HepG2 (cell line): ENCODE data around the gene ENO2. TPM values are rescaled to one million over a fixed set of nuclear protein-coding genes. Genes with fewer than 3 reads are reported as not detected.

Experiments
- BCL6 ChIP-seq: IDR thresholded peaks from 2 replicates; pipeline ENCODE4 v1.6.1; 2016; ENCODE audit warnings: missing genetic modification reagents, missing compliant biosample characterization
- HNF1B ChIP-seq: sonication (generic); formaldehyde crosslinking; IDR thresholded peaks from 2 replicates; pipeline ENCODE4 v1.5.1; 2020; ENCODE audit warnings: mild to moderate bottlenecking, moderate library complexity, missing genetic modification reagents
- HOXA5 ChIP-seq: sonication (generic); formaldehyde crosslinking; IDR thresholded peaks from 2 replicates; pipeline ENCODE4 v1.4.0; 2020; ENCODE audit warnings: missing genetic modification reagents
- KAT7 ChIP-seq: IDR thresholded peaks from 2 replicates; pipeline ENCODE4 v1.6.1; 2018; ENCODE audit warnings: borderline replicate concordance, missing compliant biosample characterization
- MAX ChIP-seq: IDR thresholded peaks from 2 replicates; pipeline ENCODE4 v1.6.1; 2012; ENCODE audit warnings: inconsistent platforms
- SP2 ChIP-seq: sonication (generic); formaldehyde crosslinking; IDR thresholded peaks from 2 replicates; pipeline ENCODE4 v1.5.1; 2020; ENCODE audit warnings: mild to moderate bottlenecking, missing genetic modification reagents
- ZBTB20 ChIP-seq: sonication (generic); formaldehyde crosslinking; IDR thresholded peaks from 2 replicates; pipeline ENCODE4 v1.8.1; 2023; ENCODE audit warnings: missing genetic modification reagents, low read depth, mild to moderate bottlenecking, borderline replicate concordance
- ZBTB39 ChIP-seq: sonication (generic); formaldehyde crosslinking; IDR thresholded peaks from 2 replicates; pipeline ENCODE4 v1.5.0; 2020; ENCODE audit warnings: missing genetic modification reagents
- ZFP82 ChIP-seq: sonication (generic); formaldehyde crosslinking; IDR thresholded peaks from 2 replicates; pipeline ENCODE4 v1.5.1; 2020; ENCODE audit warnings: mild to moderate bottlenecking, missing genetic modification reagents, borderline replicate concordance
- ZNF121 ChIP-seq: sonication (generic); formaldehyde crosslinking; IDR thresholded peaks from 2 replicates; pipeline ENCODE4 v1.5.0; 2020; ENCODE audit warnings: mild to moderate bottlenecking, missing genetic modification reagents
- ZNF224 ChIP-seq: sonication (generic); formaldehyde crosslinking; IDR thresholded peaks from 2 replicates; pipeline ENCODE4 v1.5.0; 2020; ENCODE audit warnings: mild to moderate bottlenecking, missing genetic modification reagents
- ZNF354B ChIP-seq: sonication (generic); formaldehyde crosslinking; IDR thresholded peaks from 2 replicates; pipeline ENCODE4 v1.8.0; 2022; ENCODE audit warnings: mild to moderate bottlenecking, missing genetic modification reagents
- ZNF564 ChIP-seq: sonication (generic); formaldehyde crosslinking; IDR thresholded peaks from 2 replicates; pipeline ENCODE4 v1.8.1; 2023; ENCODE audit warnings: mild to moderate bottlenecking, missing genetic modification reagents
- polyA plus RNA-seq, 8 experiments: library from polyadenylated mRNA; depleted of rRNA in 3 of 8; stranded (reverse) in 7 of 8; unstranded in 1 of 8; fragments of >200 nt; fragmentation: Illumina TruSeq in 4 of 8; extraction: Trizol in 4 of 8; gene quantifications; 2 replicates each; pipeline versions ENCODE4 v1.2.1 to v1.2.3, GENCODE V29; 2011 to 2016; ENCODE audit warnings: low read depth in 4 of 8, missing spikeins in 1 of 8, mixed read lengths in 1 of 8; ENCODE audit not compliant: insufficient read depth in 1 of 8
- total RNA-seq, 5 experiments: library from RNA; depleted of rRNA; stranded (reverse); fragments of >200 nt; fragmentation: Illumina TruSeq; extraction: Trizol; gene quantifications; 2 replicates each; pipeline ENCODE4 v1.2.3, GENCODE V29; 2016; ENCODE audit warnings: low read depth in 1 of 5
- TF ChIP-seq, protein P1 (sequence below): sonication (generic); formaldehyde crosslinking; IDR thresholded peaks from 2 replicates; pipeline ENCODE4 v1.4.0; 2020; ENCODE audit warnings: missing genetic modification reagents
- TF ChIP-seq, protein P2 (sequence below): IDR thresholded peaks from 2 replicates; pipeline ENCODE4 v1.6.1; 2018; ENCODE audit warnings: missing genetic modification reagents, mild to moderate bottlenecking, missing compliant biosample characterization
- TF ChIP-seq, protein P3 (sequence below): sonication (generic); formaldehyde crosslinking; IDR thresholded peaks from 2 replicates; pipeline ENCODE4 v1.5.1; 2020; ENCODE audit warnings: missing genetic modification reagents, mild to moderate bottlenecking, borderline replicate concordance
- TF ChIP-seq, protein P4 (sequence below): sonication (generic); formaldehyde crosslinking; IDR thresholded peaks from 2 replicates; pipeline ENCODE4 v1.5.1; 2020; ENCODE audit warnings: missing genetic modification reagents, mild to moderate bottlenecking, borderline replicate concordance

Gene ENO2
- total and polyA plus RNA-seq, 2 of the 13 experiments (the other 11 are each of a cell fraction or from before 2014, with no cell fraction given): 19.3 to 136 TPM

DNA sequence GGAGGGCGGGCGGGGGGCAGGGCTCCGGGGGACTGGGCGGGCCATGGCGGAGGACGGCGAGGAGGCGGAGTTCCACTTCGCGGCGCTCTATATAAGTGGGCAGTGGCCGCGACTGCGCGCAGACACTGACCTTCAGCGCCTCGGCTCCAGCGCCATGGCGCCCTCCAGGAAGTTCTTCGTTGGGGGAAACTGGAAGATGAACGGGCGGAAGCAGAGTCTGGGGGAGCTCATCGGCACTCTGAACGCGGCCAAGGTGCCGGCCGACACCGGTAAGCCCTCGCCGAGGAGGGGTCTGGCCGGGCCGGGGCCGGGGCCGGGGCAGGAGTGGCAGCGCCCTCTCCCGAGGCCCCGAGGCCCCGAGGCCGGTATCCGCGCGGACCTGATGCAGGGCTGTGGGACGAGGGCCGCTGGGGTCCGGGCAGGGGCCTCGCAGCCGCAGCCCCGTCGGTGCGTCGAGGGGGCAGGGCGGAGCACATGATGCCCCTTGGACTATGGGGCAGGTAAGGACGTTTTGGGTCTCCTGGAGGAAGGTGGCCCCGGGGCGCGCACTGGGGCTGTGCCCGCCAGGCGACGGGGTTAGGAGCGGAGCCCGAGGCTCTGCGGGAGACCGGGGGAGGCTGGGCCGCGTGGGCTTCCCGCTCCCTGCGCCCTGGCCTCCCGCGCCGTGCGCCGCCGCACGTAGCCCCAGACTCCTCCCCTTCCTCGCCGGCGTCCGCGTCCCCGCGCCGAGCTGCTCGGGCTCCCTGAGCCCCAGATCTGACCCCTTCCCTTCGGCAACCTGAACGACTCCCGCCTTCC, 46.8 kb upstream of the ENO2 start, which contains the start of gene TPI1 (continued):
- TF ChIP-seq, protein P1, sequence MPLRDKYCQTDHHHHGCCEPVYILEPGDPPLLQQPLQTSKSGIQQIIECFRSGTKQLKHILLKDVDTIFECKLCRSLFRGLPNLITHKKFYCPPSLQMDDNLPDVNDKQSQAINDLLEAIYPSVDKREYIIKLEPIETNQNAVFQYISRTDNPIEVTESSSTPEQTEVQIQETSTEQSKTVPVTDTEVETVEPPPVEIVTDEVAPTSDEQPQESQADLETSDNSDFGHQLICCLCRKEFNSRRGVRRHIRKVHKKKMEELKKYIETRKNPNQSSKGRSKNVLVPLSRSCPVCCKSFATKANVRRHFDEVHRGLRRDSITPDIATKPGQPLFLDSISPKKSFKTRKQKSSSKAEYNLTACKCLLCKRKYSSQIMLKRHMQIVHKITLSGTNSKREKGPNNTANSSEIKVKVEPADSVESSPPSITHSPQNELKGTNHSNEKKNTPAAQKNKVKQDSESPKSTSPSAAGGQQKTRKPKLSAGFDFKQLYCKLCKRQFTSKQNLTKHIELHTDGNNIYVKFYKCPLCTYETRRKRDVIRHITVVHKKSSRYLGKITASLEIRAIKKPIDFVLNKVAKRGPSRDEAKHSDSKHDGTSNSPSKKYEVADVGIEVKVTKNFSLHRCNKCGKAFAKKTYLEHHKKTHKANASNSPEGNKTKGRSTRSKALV: no peak
- 0 out of 2 replicates have a peak, but pooled peaks have one; percentile 48 for TF ChIP-seq ZNF564
- TF ChIP-seq HNF1B: 0 out of 2 replicates have a peak, but pooled peaks have one; percentile 6
- peak; percentile 89; the same call in 1 of the 2 replicates for TF ChIP-seq KAT7 (CRISPR knock-in tag)
- TF ChIP-seq, protein P2, sequence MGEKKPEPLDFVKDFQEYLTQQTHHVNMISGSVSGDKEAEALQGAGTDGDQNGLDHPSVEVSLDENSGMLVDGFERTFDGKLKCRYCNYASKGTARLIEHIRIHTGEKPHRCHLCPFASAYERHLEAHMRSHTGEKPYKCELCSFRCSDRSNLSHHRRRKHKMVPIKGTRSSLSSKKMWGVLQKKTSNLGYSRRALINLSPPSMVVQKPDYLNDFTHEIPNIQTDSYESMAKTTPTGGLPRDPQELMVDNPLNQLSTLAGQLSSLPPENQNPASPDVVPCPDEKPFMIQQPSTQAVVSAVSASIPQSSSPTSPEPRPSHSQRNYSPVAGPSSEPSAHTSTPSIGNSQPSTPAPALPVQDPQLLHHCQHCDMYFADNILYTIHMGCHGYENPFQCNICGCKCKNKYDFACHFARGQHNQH: peak; percentile 57
- 0 out of 2 replicates have a peak, but pooled peaks have one; percentile 11 for TF ChIP-seq BCL6 (CRISPR knock-in tag)
- peak; percentile 82; the same call in 1 of the 2 replicates for TF ChIP-seq ZFP82 (CRISPR knock-in tag)
- TF ChIP-seq ZNF224: no peak
- peak; percentile 93 for TF ChIP-seq HOXA5 (CRISPR knock-in tag)
- TF ChIP-seq MAX: peak; percentile 77
- TF ChIP-seq SP2: no peak
- no peak for TF ChIP-seq ZNF354B (CRISPR knock-in tag)
- no peak for TF ChIP-seq ZNF121 (CRISPR knock-in tag)
- TF ChIP-seq, protein P3, sequence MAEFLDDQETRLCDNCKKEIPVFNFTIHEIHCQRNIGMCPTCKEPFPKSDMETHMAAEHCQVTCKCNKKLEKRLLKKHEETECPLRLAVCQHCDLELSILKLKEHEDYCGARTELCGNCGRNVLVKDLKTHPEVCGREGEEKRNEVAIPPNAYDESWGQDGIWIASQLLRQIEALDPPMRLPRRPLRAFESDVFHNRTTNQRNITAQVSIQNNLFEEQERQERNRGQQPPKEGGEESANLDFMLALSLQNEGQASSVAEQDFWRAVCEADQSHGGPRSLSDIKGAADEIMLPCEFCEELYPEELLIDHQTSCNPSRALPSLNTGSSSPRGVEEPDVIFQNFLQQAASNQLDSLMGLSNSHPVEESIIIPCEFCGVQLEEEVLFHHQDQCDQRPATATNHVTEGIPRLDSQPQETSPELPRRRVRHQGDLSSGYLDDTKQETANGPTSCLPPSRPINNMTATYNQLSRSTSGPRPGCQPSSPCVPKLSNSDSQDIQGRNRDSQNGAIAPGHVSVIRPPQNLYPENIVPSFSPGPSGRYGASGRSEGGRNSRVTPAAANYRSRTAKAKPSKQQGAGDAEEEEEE (CRISPR knock-in tag): no peak
- TF ChIP-seq ZBTB20 (CRISPR knock-in tag): peak; percentile 74
- TF ChIP-seq, protein P4, sequence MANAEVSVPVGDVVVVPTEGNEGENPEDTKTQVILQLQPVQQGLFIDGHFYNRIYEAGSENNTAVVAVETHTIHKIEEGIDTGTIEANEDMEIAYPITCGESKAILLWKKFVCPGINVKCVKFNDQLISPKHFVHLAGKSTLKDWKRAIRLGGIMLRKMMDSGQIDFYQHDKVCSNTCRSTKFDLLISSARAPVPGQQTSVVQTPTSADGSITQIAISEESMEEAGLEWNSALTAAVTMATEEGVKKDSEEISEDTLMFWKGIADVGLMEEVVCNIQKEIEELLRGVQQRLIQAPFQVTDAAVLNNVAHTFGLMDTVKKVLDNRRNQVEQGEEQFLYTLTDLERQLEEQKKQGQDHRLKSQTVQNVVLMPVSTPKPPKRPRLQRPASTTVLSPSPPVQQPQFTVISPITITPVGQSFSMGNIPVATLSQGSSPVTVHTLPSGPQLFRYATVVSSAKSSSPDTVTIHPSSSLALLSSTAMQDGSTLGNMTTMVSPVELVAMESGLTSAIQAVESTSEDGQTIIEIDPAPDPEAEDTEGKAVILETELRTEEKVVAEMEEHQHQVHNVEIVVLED (CRISPR knock-in tag): 0 out of 2 replicates have a peak, but pooled peaks have one; percentile 69
- no peak for TF ChIP-seq ZBTB39 (CRISPR knock-in tag)
